Fibroblast of pulmonary artery (primary cell): Measurements from ENCODE around the gene ETFB.

Experiments
- DNase-seq: peaks from one replicate; pipeline ENCODE4 v3.0.0-alpha.2; 2010; ENCODE audit warnings: low read depth
- H3K4me3 ChIP-seq: replicated peaks from 2 replicates; pipeline ENCODE4 v1.5.1; 2011; ENCODE audit warnings: low read depth, mild to moderate bottlenecking, control low read depth, low read length, moderate library complexity
- CTCF ChIP-seq: IDR thresholded peaks from 2 replicates; pipeline ENCODE4 v1.5.1; 2011; ENCODE audit warnings: mild to moderate bottlenecking, control low read depth, low read length, inconsistent platforms; ENCODE audit errors: missing control alignments

The ETFB gene

GRCh38 chr19:51325161-51325976 lies 40.8 kb downstream of the ETFB start:
- H3K4me3 ChIP-seq, result no peak overlapping the region
- DNase-seq, result no peak
- no peak for TF ChIP-seq CTCF

GRCh38 chr19:51324167-51324481 lies 42.1 kb downstream of the ETFB start:
- DNase-seq, result no peak
- no peak overlapping the region for H3K4me3 ChIP-seq
- TF ChIP-seq CTCF, result no peak

- DNase-seq, result no peak
- H3K4me3 ChIP-seq, result no peak overlapping the region
- TF ChIP-seq CTCF, result no peak
Measured at GRCh38 chr19:51323481-51324166, 42.6 kb downstream of the ETFB start.

GRCh38 chr19:51321799-51322198 lies 44.4 kb downstream of the ETFB start:
- no peak for DNase-seq
- H3K4me3 ChIP-seq, result no peak overlapping the region
- TF ChIP-seq CTCF, result no peak

- H3K4me3 ChIP-seq, result no peak overlapping the region
- DNase-seq, result no peak
- TF ChIP-seq CTCF, result no peak
Measured at GRCh38 chr19:51320280-51320657, 45.9 kb downstream of the ETFB start.

- H3K4me3 ChIP-seq, result no peak overlapping the region
- DNase-seq, result no peak
- TF ChIP-seq CTCF, result no peak
Measured at GRCh38 chr19:51319649-51320279, 46.4 kb downstream of the ETFB start.
